ENCODE measurements around the gene ZNF30. TPM values are rescaled to one million over a fixed set of nuclear protein-coding genes. Genes with fewer than 3 reads are reported as not detected.

ZNF30 gene
- 4.0 and 6.9 TPM in 2 replicates for total RNA-seq (ENCODE audit: low replicate concordance)
- long read RNA-seq, partial matches to known transcripts = 0 of 19 reads
- long read RNA-seq, other reads (novel, unspliced or antisense) = 10 of 19 reads

DNA sequence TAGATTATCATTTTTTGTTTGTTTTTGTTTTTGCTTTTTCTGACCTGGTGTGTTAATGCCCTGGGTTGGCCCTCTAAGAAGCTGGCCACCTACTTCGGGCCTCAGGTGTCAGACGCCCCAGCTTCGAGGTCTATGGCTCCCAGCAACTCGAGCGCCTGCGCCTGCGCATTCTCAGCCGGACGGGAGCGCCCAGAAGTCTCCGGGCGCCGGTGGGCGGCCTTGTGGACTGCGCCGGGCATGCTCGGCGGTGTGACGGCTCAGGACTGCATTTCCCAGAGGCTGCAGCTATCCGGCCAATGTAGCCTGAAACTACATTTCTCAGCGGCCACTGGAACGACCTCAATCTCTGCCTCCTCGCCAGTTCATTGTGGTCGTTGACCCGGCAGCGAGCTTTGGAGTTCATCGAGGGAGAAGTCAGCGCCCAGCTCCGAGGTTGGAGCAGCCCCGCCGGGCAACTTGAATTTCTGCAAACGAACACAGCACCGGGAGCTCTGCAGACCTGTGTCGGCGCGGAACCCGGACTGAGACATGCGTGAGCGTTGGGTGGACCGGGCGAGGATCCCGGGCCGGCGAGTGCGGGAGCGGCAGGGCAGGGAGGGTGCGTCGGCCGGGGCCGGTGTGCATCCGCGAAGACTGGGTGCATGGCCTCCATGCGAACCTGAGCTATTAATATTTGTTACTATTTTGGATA, at the start of gene ZNF30:
TSS of gene ZNF30 (plus strand) at position 219 of the 691 bp plus-strand sequence. CDS start 3,045 bp downstream, outside the sequence.
- Mint-ChIP-seq H3K4me3 (peak within 1 kb of the TSS; percentile 96), H3K36me3 (peaks cover 12% of the 10 kb centered on the region), H3K27ac (peak within 1 kb of the TSS; percentile 87), H3K4me1 (ENCODE audit: unreplicated experiment) (peaks cover 14% of the 10 kb centered on the region), H3K9me3 (no peaks in the 10 kb centered on the region), H3K27me3 (no peaks in the 10 kb centered on the region)
- TF ChIP-seq, protein P1, sequence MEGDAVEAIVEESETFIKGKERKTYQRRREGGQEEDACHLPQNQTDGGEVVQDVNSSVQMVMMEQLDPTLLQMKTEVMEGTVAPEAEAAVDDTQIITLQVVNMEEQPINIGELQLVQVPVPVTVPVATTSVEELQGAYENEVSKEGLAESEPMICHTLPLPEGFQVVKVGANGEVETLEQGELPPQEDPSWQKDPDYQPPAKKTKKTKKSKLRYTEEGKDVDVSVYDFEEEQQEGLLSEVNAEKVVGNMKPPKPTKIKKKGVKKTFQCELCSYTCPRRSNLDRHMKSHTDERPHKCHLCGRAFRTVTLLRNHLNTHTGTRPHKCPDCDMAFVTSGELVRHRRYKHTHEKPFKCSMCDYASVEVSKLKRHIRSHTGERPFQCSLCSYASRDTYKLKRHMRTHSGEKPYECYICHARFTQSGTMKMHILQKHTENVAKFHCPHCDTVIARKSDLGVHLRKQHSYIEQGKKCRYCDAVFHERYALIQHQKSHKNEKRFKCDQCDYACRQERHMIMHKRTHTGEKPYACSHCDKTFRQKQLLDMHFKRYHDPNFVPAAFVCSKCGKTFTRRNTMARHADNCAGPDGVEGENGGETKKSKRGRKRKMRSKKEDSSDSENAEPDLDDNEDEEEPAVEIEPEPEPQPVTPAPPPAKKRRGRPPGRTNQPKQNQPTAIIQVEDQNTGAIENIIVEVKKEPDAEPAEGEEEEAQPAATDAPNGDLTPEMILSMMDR (conservative IDR thresholded peaks at IDR 0.05) = peak; percentile 24
- DNase-seq (ENCODE audit: extremely low spot score, unreplicated experiment) = peak; percentile 91

DNA sequence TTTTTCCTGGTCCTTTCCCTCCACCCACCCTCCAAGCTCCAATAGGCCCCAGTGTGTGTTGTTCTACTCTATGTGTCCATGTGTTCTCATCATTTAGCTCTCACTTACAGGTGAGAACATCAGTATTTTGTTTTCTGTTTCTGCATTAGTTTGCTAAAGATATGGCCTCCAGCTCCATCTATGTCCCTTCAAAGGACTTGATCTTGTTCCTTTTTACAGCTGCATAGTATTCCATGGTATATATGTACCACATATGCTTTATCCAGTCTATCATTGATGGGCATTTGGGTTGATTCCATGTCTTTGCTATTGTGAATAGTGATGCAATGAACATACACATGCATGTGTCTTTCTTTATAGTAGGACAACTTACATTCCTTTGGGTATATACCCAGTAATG, 47.1 kb upstream of the ZNF30 start:
- H3K4me3 Mint-ChIP-seq = no peak overlapping the region
- TF ChIP-seq, protein P1 (conservative IDR thresholded peaks at IDR 0.05) = no peak
- peaks cover 8% of the 10 kb centered on the region for H3K27me3 Mint-ChIP-seq
- no peak overlapping the region for H3K27ac Mint-ChIP-seq
- no peak for DNase-seq (ENCODE audit: extremely low spot score, unreplicated experiment)
- H3K4me1 Mint-ChIP-seq (ENCODE audit: unreplicated experiment) = no peaks in the 10 kb centered on the region
- no peaks in the 10 kb centered on the region for H3K36me3 Mint-ChIP-seq
- peaks cover under 1% of the 10 kb centered on the region for H3K9me3 Mint-ChIP-seq

DNA sequence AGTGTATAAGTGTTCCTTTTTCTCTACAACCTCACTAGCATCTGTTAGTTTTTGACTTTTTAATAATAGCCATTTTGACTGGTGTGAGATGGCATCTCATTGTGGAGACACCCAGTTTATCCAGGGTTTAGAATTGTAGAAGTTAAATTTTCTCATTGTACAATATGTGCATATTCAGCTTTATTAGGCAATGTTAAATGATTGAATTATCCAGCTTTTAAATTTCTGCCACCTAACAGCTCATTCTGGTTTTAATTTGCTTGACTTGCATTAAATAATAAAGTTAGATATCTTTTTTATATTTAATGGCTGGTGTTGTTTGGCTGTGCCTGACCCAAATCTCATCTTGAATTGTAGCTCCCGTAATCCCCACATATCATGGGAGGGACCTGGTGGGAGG, 46.7 kb upstream of the ZNF30 start:
- H3K4me1 Mint-ChIP-seq (ENCODE audit: unreplicated experiment) = no peaks in the 10 kb centered on the region
- H3K27ac Mint-ChIP-seq = no peak overlapping the region
- no peaks in the 10 kb centered on the region for H3K36me3 Mint-ChIP-seq
- DNase-seq (ENCODE audit: extremely low spot score, unreplicated experiment) = no peak
- no peak overlapping the region for H3K4me3 Mint-ChIP-seq
- TF ChIP-seq, protein P1 (conservative IDR thresholded peaks at IDR 0.05) = no peak
- peaks cover 8% of the 10 kb centered on the region for H3K27me3 Mint-ChIP-seq
- peaks cover 5% of the 10 kb centered on the region for H3K9me3 Mint-ChIP-seq

DNA sequence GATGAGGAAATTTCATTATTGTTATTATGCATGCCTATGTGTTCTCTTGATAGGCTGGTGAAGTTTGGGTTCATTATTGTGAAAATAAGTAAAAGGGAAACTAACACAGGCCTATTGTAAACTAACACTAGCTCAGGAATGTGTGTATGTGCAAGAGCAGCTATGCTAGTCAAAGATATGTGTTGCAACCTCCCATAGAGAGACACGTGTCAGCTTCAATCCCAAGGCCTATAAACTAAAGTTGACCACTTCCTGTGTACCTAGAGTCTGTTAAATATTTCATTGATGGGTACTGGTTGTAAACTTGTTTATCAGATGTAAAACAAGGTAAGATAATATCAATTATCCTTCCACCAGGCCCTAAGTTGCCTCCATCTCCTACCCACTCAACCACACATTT, 44.7 kb upstream of the ZNF30 start:
- Mint-ChIP-seq H3K36me3 (no peaks in the 10 kb centered on the region), H3K27me3 (peaks cover 8% of the 10 kb centered on the region), H3K9me3 (peaks cover 8% of the 10 kb centered on the region), H3K27ac (no peak overlapping the region), H3K4me1 (ENCODE audit: unreplicated experiment) (no peaks in the 10 kb centered on the region), H3K4me3 (no peak overlapping the region)
- TF ChIP-seq, protein P1 (conservative IDR thresholded peaks at IDR 0.05) = no peak
- no peak for DNase-seq (ENCODE audit: extremely low spot score, unreplicated experiment)

DNA sequence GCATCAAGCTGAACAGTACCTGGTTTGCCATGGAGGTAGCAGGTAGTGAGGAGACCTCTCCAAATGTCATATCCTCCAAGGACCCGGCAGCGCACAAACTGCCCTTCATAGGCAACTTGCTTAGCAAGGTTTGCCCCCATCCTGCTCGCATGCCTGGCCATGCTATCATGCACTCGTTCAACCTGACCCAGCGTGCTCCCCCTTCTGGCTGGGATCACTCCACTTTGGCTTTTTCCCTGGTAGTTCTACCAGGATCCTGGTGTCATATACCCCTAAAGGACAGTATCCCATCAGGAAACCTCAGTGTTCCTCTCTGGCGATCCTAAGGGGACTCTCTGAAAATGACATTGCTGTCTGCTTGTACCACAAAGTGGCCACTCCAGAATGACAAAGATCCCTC, 38.6 kb upstream of the ZNF30 start:
- H3K9me3 Mint-ChIP-seq = peaks cover 8% of the 10 kb centered on the region
- TF ChIP-seq, protein P1 (conservative IDR thresholded peaks at IDR 0.05) = no peak
- no peaks in the 10 kb centered on the region for H3K36me3 Mint-ChIP-seq
- H3K27ac Mint-ChIP-seq = no peak overlapping the region
- no peaks in the 10 kb centered on the region for H3K4me1 Mint-ChIP-seq (ENCODE audit: unreplicated experiment)
- peaks cover 29% of the 10 kb centered on the region for H3K27me3 Mint-ChIP-seq
- DNase-seq (ENCODE audit: extremely low spot score, unreplicated experiment) = no peak
- H3K4me3 Mint-ChIP-seq = no peak overlapping the region

Data from type B pancreatic cell (in vitro differentiated cells).